BJ (cell line): Measurements from ENCODE around the gene TUBB8. TPM values are rescaled to one million over a fixed set of nuclear protein-coding genes. Genes with fewer than 3 reads are reported as not detected.
"Not testable (repeated sequence)": the region's sequence is repeated elsewhere in the genome, so short reads cannot be mapped to it uniquely, and the experiment has no call there.

Experiments used
- CTCF ChIA-PET: fragments of 350-600 bp; formaldehyde crosslinking; extraction: SDS; loops from one replicate; lab custom pipeline; 2021; ENCODE audit warnings: antibody characterized with exemption, inconsistent platforms; lab: Yijun Ruan, JAX
- POLR2A ChIA-PET: fragments of 300-600 bp; sonication (Branson Sonifier 250); formaldehyde crosslinking; extraction: SDS; loops from one replicate; lab custom pipeline; 2021; ENCODE audit warnings: antibody characterized with exemption; lab: Charles Lee
- DNase-seq: peaks from one replicate; pipeline ENCODE4 v3.0.0-alpha.2; 2011; ENCODE audit warnings: low read depth
- H3K27me3 ChIP-seq: 2 replicates; pipeline ENCODE4 v1.6.0; 2011; ENCODE audit warnings: low read length; ENCODE audit not compliant: control insufficient read depth, insufficient read depth
- H3K36me3 ChIP-seq: 2 replicates; pipeline ENCODE4 v1.5.1; 2011; ENCODE audit warnings: low read length; ENCODE audit not compliant: control insufficient read depth, insufficient read depth
- H3K4me3 ChIP-seq: 2 replicates; pipeline ENCODE4 v1.5.1; 2011; ENCODE audit warnings: low read depth, mild to moderate bottlenecking, control low read depth, low read length
- CTCF ChIP-seq: IDR thresholded peaks from 2 replicates; pipeline ENCODE4 v1.5.1; 2011; ENCODE audit warnings: low read depth, mild to moderate bottlenecking, control low read depth, inconsistent platforms, low read length, moderate library complexity; ENCODE audit not compliant: insufficient read depth
- polyA plus RNA-seq: library from polyadenylated mRNA; depleted of rRNA; stranded (reverse); fragments of >200 nt; gene quantifications from 2 replicates; pipeline ENCODE4 v1.2.3, GENCODE V29; 2011

Gene TUBB8
- polyA plus RNA-seq, 1 experiment, result 0.10 TPM

- Histone ChIP-seq H3K27me3 (peaks cover 10% of the 10 kb centered on the region), H3K36me3 (no peaks in the 10 kb centered on the region), H3K4me3 (no peak overlapping the region)
- no peak for DNase-seq
- TF ChIP-seq CTCF, result no peak
- CTCF ChIA-PET, result no interaction called here
- POLR2A ChIA-PET, result no interaction called here
Measured at GRCh38 chr10:80477-81105, 31.5 kb upstream of the TUBB8 start.

GRCh38 chr10:79532-80215 lies 30.6 kb upstream of the TUBB8 start:
- H3K27me3 ChIP-seq, result peaks cover 10% of the 10 kb centered on the region
- H3K4me3 ChIP-seq, result no peak overlapping the region
- CTCF ChIA-PET, result no interaction called here
- POLR2A ChIA-PET, result no interaction called here
- H3K36me3 ChIP-seq, result no peaks in the 10 kb centered on the region
- no peak for TF ChIP-seq CTCF
- no peak for DNase-seq

GRCh38 chr10:78556-78955 lies 29.5 kb upstream of the TUBB8 start:
- ChIA-PET POLR2A (no interaction called here), CTCF (no interaction called here)
- no peaks in the 10 kb centered on the region for H3K36me3 ChIP-seq
- peaks cover 8% of the 10 kb centered on the region for H3K27me3 ChIP-seq
- no peak overlapping the region for H3K4me3 ChIP-seq
- no peak for TF ChIP-seq CTCF
- no peak for DNase-seq

- H3K36me3 ChIP-seq, DNase-seq, POLR2A ChIA-PET, H3K27me3 ChIP-seq: not testable (repeated sequence)
- CTCF ChIA-PET, result interaction anchor here (0.8 to 2.8 kb wide), 5 partner anchors 11 to 21 kb away, joined by 3 to 10 read pairs (median 3); no protein-coding TSS in a partner anchor
- H3K4me3 ChIP-seq, result peak overlapping the region; percentile 54
Measured at GRCh38 chr10:74266-74621, 25.1 kb upstream of the TUBB8 start.

GRCh38 chr10:73543-74265 lies 24.6 kb upstream of the TUBB8 start:
- CTCF ChIA-PET, result interaction anchor here (0.8 to 2.8 kb wide), 5 partner anchors 11 to 22 kb away, joined by 3 to 10 read pairs (median 3); no protein-coding TSS in a partner anchor
- H3K4me3 ChIP-seq, result peak overlapping the region; percentile 54
- peak; percentile 73 for TF ChIP-seq CTCF
- H3K27me3 ChIP-seq, DNase-seq, H3K36me3 ChIP-seq, POLR2A ChIA-PET: not testable (repeated sequence)

- H3K4me3 ChIP-seq, DNase-seq, H3K36me3 ChIP-seq, POLR2A ChIA-PET, H3K27me3 ChIP-seq, CTCF ChIA-PET: not testable (repeated sequence)
Measured at GRCh38 chr10:68156-68555, 19.1 kb upstream of the TUBB8 start.

- H3K27me3 ChIP-seq, H3K36me3 ChIP-seq, DNase-seq, POLR2A ChIA-PET, H3K4me3 ChIP-seq, CTCF ChIA-PET: not testable (repeated sequence)
Measured at GRCh38 chr10:49926-50325, 830 bp upstream of the TUBB8 start.

- POLR2A ChIA-PET, H3K27me3 ChIP-seq, CTCF ChIA-PET, H3K36me3 ChIP-seq, H3K4me3 ChIP-seq, DNase-seq: not testable (repeated sequence)
Measured at GRCh38 chr10:47864-48263, 1.2 kb downstream of the TUBB8 start.

- H3K27me3 ChIP-seq, CTCF ChIA-PET: not testable (repeated sequence)
Measured at GRCh38 chr10:13315-13635, 35.8 kb downstream of the TUBB8 start.

More at GRCh38 chr10:13315-13635, 35.8 kb downstream of the TUBB8 start:
- DNase-seq, H3K36me3 ChIP-seq, POLR2A ChIA-PET, H3K4me3 ChIP-seq: not testable (repeated sequence)
